DLD1 (cell line): ENCODE measurements around the gene MS4A8.
"Not testable (repeated sequence)": the region's sequence is repeated elsewhere in the genome, so short reads cannot be mapped to it uniquely, and the experiment has no call there.

ENCODE experiments used
- in situ Hi-C: cut with HindIII; loops from 2 replicates; pipeline ENCODE4 v1.10.0; 2017; ENCODE audit warnings: low sequenced_read_pairs

The MS4A8 gene

GRCh38 chr11:60699284-60699691 is at the start of gene MS4A8:
Gene MS4A8, plus strand, starts transcription at chr11:60699612. Its CDS starts 1,249 bp downstream, at chr11:60700861.
- in situ Hi-C loops, result no loop called here

GRCh38 chr11:60657888-60658287 is 41.5 kb upstream of the MS4A8 start:
- in situ Hi-C loops, result no loop called here

GRCh38 chr11:60658409-60658808 is 41.0 kb upstream of the MS4A8 start:
- in situ Hi-C loops, result no loop called here

- in situ Hi-C loops, result no loop called here
Measured at GRCh38 chr11:60672255-60672654, 27.2 kb upstream of the MS4A8 start.

GRCh38 chr11:60678231-60678630 is 21.2 kb upstream of the MS4A8 start:
- in situ Hi-C loops, result not testable (repeated sequence)

GRCh38 chr11:60679879-60680278 is 19.5 kb upstream of the MS4A8 start:
- in situ Hi-C loops, result no loop called here

- in situ Hi-C loops, result no loop called here
Measured at GRCh38 chr11:60680455-60681119, 18.8 kb upstream of the MS4A8 start.

- in situ Hi-C loops, result not testable (repeated sequence)
Measured at GRCh38 chr11:60684541-60684848, 14.9 kb upstream of the MS4A8 start.

- in situ Hi-C loops, result no loop called here
Measured at GRCh38 chr11:60691661-60692060, 7.8 kb upstream of the MS4A8 start.

GRCh38 chr11:60699936-60700335 is 524 bp downstream of the MS4A8 start:
- in situ Hi-C loops, result no loop called here

- in situ Hi-C loops, result no loop called here
Measured at GRCh38 chr11:60700689-60701468, 1.5 kb downstream of the MS4A8 start.

- in situ Hi-C loops, result no loop called here
Measured at GRCh38 chr11:60701469-60701818, 2.0 kb downstream of the MS4A8 start.

- in situ Hi-C loops, result no loop called here
Measured at GRCh38 chr11:60703374-60703773, 4.0 kb downstream of the MS4A8 start.

- in situ Hi-C loops, result no loop called here
Measured at GRCh38 chr11:60705895-60706294, 6.5 kb downstream of the MS4A8 start.

- in situ Hi-C loops, result no loop called here
Measured at GRCh38 chr11:60706931-60707330, 7.5 kb downstream of the MS4A8 start.

GRCh38 chr11:60710482-60710881 is 11.1 kb downstream of the MS4A8 start:
- in situ Hi-C loops, result no loop called here

GRCh38 chr11:60711276-60711675 is 11.9 kb downstream of the MS4A8 start:
- in situ Hi-C loops, result no loop called here

GRCh38 chr11:60713423-60713822 is 14.0 kb downstream of the MS4A8 start:
- in situ Hi-C loops, result not testable (repeated sequence)

- in situ Hi-C loops, result no loop called here
Measured at GRCh38 chr11:60717956-60718355, 18.5 kb downstream of the MS4A8 start.

GRCh38 chr11:60718524-60719316 is 19.3 kb downstream of the MS4A8 start:
- in situ Hi-C loops, result no loop called here

GRCh38 chr11:60719391-60719790 is 20.0 kb downstream of the MS4A8 start:
- in situ Hi-C loops, result no loop called here

GRCh38 chr11:60720460-60720859 is 21.0 kb downstream of the MS4A8 start:
- in situ Hi-C loops, result no loop called here
